Skeletal muscle satellite cell (primary cell): Measurements from ENCODE around the gene SLC24A4.
A peak's percentile ranks its signal among the peaks of the same experiment; 100 is the strongest.

Experiments
- H3K27me3 ChIP-seq: 2 replicates; pipeline ENCODE4 v1.7.0; 2013; ENCODE audit warnings: low read length; ENCODE audit not compliant: control insufficient read depth, insufficient read depth
- H3K36me3 ChIP-seq: 2 replicates; pipeline ENCODE4 v1.7.0; 2013; ENCODE audit warnings: mild to moderate bottlenecking, control low read depth, low read length; ENCODE audit not compliant: insufficient read depth
- H3K4me1 ChIP-seq: 2 replicates; pipeline ENCODE4 v1.7.0; 2013; ENCODE audit warnings: low read length; ENCODE audit not compliant: control insufficient read depth, insufficient read depth
- H3K4me2 ChIP-seq: 2 replicates; pipeline ENCODE4 v1.7.0; 2013; ENCODE audit warnings: mild to moderate bottlenecking, low read length
- H3K4me3 ChIP-seq: 2 replicates; pipeline ENCODE4 v1.7.0; 2013; ENCODE audit warnings: low read length
- H3K9ac ChIP-seq: 2 replicates; pipeline ENCODE4 v1.7.0; 2013; ENCODE audit warnings: mild to moderate bottlenecking, low read depth, low read length, moderate library complexity
- H3K9me3 ChIP-seq: replicated peaks from 2 replicates; pipeline ENCODE4 v1.7.0; 2013; ENCODE audit warnings: mild to moderate bottlenecking, control low read depth, low read length

Gene SLC24A4

GRCh38 chr14:92317511-92317910 lies 5.5 kb upstream of the SLC24A4 start:
- H3K27me3 ChIP-seq, result peaks cover 62% of the 10 kb centered on the region
- no peaks in the 10 kb centered on the region for H3K9me3 ChIP-seq

GRCh38 chr14:92321701-92322100 lies 1.3 kb upstream of the SLC24A4 start:
- Histone ChIP-seq H3K4me2 (no peak overlapping the region), H3K9me3 (no peaks in the 10 kb centered on the region), H3K4me3 (no peak overlapping the region), H3K27me3 (peaks cover 75% of the 10 kb centered on the region), H3K36me3 (no peaks in the 10 kb centered on the region), H3K4me1 (no peaks in the 10 kb centered on the region), H3K9ac (no peak overlapping the region)

More at GRCh38 chr14:92317511-92317910, 5.5 kb upstream of the SLC24A4 start:
- H3K4me3 ChIP-seq, result no peak overlapping the region
- H3K36me3 ChIP-seq, result no peaks in the 10 kb centered on the region
- H3K4me1 ChIP-seq, result no peaks in the 10 kb centered on the region
- no peak overlapping the region for H3K4me2 ChIP-seq
- no peak overlapping the region for H3K9ac ChIP-seq

DNA sequence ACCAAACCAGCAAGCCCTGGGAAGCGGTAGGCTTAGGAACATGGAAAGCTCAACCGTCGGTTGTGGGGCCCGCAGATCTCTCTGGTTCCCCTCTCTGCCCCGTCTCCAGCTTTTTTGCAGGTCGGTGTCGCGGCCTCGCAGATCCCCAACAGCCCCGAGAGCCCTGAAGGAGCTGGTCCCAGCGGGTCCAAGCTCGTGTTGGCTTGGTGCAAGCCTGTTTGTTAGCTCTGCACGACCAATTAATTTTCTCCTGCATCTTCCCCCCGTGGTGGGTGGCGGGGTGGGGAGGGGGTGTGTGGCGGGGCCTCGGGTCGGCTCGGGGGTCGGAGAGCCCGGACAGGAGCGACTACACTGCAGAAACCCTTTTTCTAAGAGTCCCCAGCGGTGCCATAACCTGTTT lies 449 bp upstream of the SLC24A4 start:
- Histone ChIP-seq H3K9me3 (no peaks in the 10 kb centered on the region), H3K36me3 (no peaks in the 10 kb centered on the region), H3K9ac (no peak overlapping the region), H3K4me1 (no peaks in the 10 kb centered on the region), H3K27me3 (peaks cover 80% of the 10 kb centered on the region), H3K4me2 (no peak overlapping the region), H3K4me3 (no peak overlapping the region)

DNA sequence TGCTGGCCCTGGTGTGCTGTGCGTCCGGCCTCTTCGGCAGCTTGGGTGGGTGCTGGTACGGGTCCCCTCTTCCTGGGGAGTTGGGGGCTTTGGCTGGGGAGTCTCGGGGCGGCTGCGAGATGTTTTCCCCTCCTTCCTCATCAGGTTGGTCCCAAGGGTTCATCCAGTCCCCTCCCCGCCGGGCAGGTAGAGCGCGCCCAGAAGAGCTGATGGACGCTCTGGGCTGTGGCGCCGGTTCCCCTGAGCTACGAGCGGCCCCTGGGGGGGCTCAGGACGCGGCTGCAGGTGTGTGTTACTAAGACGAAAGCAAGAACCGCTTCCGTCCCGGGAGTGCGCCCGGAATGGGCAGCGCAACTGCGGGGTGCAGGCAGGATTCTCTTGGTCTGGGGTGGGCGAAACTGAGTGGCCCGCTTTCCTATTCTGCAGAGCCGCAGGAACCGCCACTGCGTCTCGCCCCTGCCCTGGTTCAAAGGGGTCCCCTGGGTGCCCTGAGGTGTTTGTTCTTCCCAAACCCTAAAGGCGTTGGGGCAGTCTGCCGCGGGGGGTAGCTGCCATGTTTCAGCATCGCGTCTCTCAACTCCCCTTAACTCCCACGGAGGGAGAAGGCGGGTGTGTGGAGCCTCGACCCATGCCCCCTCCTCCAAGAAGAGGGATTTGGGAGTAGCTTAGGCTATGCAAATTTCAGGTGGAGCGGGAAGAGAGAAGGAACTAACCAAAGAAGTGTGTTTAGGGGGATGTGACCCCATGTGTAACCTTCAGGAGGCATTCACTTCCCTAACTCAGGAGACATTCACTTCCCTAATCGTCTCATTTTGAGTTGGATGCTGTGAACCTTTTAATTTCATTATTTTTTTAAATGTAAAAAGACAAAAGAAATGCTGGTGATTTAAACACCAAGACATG lies 1.2 kb downstream of the SLC24A4 start:
- Histone ChIP-seq H3K9ac (no peak overlapping the region), H3K4me2 (peak overlapping the region; percentile 69), H3K4me1 (no peaks in the 10 kb centered on the region), H3K4me3 (no peak overlapping the region), H3K27me3 (peaks cover 75% of the 10 kb centered on the region), H3K36me3 (no peaks in the 10 kb centered on the region), H3K9me3 (no peaks in the 10 kb centered on the region)

GRCh38 chr14:92325835-92326234 lies 2.9 kb downstream of the SLC24A4 start:
- H3K36me3 ChIP-seq, result no peaks in the 10 kb centered on the region
- no peak overlapping the region for H3K4me3 ChIP-seq
- no peak overlapping the region for H3K4me2 ChIP-seq
- no peaks in the 10 kb centered on the region for H3K9me3 ChIP-seq
- H3K27me3 ChIP-seq, result peaks cover 69% of the 10 kb centered on the region
- H3K9ac ChIP-seq, result no peak overlapping the region
- no peaks in the 10 kb centered on the region for H3K4me1 ChIP-seq

DNA sequence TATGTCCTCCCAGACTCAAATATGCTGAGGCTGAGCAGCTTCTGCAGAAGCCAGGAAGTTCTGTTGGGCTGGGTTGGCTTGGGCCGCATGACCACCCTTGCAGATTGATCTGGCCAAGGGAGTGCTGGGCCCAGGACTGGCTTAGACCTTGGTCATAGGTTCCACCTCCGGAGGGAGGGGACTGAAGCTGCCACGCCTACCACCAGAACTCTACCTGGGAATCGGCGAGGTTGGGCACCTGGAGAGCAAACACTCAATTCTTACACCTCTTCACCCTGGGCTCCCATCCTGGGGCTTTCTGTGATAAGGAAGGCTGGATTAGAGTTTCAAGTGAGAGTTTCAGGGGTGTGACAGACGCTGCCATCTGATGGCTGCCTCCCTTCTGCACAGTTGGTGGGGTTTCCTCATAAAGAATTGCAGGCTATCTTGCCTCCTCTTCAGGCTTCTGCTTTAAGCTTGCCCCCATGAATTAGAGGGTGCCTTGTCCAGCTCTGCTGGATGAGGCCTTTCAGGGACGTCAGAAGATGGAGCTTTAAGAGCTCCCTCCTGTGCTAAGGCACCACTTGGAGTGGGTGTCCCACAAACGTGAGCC lies 5.8 kb downstream of the SLC24A4 start:
- Histone ChIP-seq H3K27me3 (peaks cover 48% of the 10 kb centered on the region), H3K4me1 (no peaks in the 10 kb centered on the region), H3K9me3 (no peaks in the 10 kb centered on the region), H3K4me2 (no peak overlapping the region), H3K4me3 (no peak overlapping the region), H3K36me3 (no peaks in the 10 kb centered on the region), H3K9ac (no peak overlapping the region)

- peaks cover 22% of the 10 kb centered on the region for H3K27me3 ChIP-seq
- no peak overlapping the region for H3K9ac ChIP-seq
- no peaks in the 10 kb centered on the region for H3K9me3 ChIP-seq
- no peaks in the 10 kb centered on the region for H3K36me3 ChIP-seq
- H3K4me1 ChIP-seq, result no peaks in the 10 kb centered on the region
- no peak overlapping the region for H3K4me2 ChIP-seq
- no peak overlapping the region for H3K4me3 ChIP-seq
These were observed 11.1 kb downstream of the SLC24A4 start for GRCh38 chr14:92334050-92334449.

DNA sequence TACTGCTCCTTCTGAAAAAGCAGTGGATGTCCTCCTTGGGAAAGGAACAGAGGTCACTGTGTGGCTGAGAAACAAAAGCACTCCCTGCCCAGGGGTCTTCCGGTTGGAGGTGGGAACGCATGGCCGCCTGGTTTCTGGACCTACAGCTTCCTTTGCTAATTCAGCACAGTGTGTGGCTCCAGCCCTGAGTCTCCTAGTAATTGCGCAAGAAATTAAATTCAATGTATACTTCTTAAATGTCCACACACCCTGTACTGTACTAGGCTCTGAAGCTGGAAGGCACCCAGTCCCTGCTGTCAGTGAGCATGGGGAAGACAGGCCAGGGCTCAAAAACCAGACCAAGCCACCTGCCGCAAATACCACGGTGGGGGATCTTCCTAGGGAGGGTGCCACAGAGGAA lies 13.4 kb downstream of the SLC24A4 start:
- no peaks in the 10 kb centered on the region for H3K4me1 ChIP-seq
- H3K36me3 ChIP-seq, result no peaks in the 10 kb centered on the region
- peaks cover 38% of the 10 kb centered on the region for H3K27me3 ChIP-seq
- H3K9me3 ChIP-seq, result no peaks in the 10 kb centered on the region
- H3K4me3 ChIP-seq, result no peak overlapping the region
- no peak overlapping the region for H3K4me2 ChIP-seq
- H3K9ac ChIP-seq, result no peak overlapping the region

DNA sequence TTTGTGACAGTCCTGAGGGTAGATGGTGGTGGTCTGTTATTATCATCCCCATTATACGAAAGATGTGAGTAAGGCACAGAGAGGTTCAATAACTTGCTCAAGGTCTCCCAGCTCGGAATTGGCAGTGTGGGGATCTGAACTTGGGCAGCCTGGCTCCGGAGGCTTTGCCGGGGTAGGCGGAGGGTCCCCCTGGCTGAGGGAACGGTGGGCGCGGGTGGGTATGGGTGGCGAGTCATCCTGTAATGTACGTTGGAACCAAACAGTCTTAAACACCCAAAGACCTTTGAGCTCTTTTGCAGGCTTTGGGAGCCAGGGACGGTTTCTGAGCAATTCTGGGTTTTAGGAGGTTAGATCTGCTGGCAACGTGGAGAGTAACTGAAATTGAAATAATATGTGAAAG lies 16.5 kb downstream of the SLC24A4 start:
- H3K36me3 ChIP-seq, result no peaks in the 10 kb centered on the region
- no peak overlapping the region for H3K4me2 ChIP-seq
- H3K4me1 ChIP-seq, result no peaks in the 10 kb centered on the region
- H3K9ac ChIP-seq, result no peak overlapping the region
- H3K9me3 ChIP-seq, result no peaks in the 10 kb centered on the region
- no peak overlapping the region for H3K4me3 ChIP-seq
- peaks cover 45% of the 10 kb centered on the region for H3K27me3 ChIP-seq

DNA sequence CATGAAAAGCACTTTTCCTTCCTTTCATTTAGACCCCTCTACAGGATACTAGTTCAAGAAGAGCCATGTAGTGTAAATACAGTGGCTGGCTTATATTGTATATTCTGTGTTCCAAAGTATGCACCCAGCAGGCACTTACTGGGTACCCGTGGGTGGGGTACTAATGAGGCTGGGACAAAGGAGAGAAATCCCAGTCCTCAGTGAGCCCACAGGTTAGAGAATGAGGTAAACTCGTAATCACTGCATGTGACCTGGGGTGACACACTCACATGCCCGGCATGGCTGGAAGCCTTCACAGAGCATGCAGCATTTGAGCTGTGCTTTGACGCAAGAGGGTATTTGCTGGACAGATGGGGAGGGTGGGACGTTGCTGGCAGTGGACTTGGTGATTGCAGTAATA lies 17.1 kb downstream of the SLC24A4 start:
- Histone ChIP-seq H3K4me2 (no peak overlapping the region), H3K4me3 (no peak overlapping the region), H3K36me3 (no peaks in the 10 kb centered on the region), H3K27me3 (peaks cover 45% of the 10 kb centered on the region), H3K9ac (no peak overlapping the region), H3K4me1 (no peaks in the 10 kb centered on the region), H3K9me3 (no peaks in the 10 kb centered on the region)

GRCh38 chr14:92340931-92341330 lies 18.0 kb downstream of the SLC24A4 start:
- no peak overlapping the region for H3K9ac ChIP-seq
- H3K4me2 ChIP-seq, result no peak overlapping the region
- no peaks in the 10 kb centered on the region for H3K4me1 ChIP-seq
- no peak overlapping the region for H3K4me3 ChIP-seq
- H3K36me3 ChIP-seq, result no peaks in the 10 kb centered on the region
- peaks cover 47% of the 10 kb centered on the region for H3K27me3 ChIP-seq
- H3K9me3 ChIP-seq, result no peaks in the 10 kb centered on the region

DNA sequence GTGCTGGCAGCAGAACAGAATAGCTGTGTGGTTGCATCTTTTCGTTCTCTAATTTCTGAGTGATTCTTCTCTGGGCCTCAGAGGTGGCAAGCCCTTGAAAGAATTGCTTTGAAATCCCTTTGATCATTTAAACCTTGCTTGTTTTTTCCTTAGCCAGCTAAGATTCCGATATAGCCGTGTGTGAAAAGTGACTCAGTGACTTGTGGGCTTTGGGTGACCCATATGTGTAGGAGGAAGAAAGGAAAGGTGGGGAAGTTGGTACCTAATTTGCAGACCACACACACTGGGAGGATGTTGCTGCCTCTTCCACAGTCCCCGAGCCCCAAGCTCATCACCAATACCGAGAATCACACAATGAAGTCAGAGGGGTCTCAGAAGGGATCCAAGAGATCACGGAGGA lies 18.8 kb downstream of the SLC24A4 start:
- H3K4me3 ChIP-seq, result no peak overlapping the region
- no peak overlapping the region for H3K9ac ChIP-seq
- H3K36me3 ChIP-seq, result no peaks in the 10 kb centered on the region
- peaks cover 45% of the 10 kb centered on the region for H3K27me3 ChIP-seq
- no peak overlapping the region for H3K4me2 ChIP-seq
- no peaks in the 10 kb centered on the region for H3K4me1 ChIP-seq
- no peaks in the 10 kb centered on the region for H3K9me3 ChIP-seq
